Neural cell (in vitro differentiated cells): ENCODE measurements around the gene LGALS4. TPM values are rescaled to one million over a fixed set of nuclear protein-coding genes. Genes with fewer than 3 reads are reported as not detected.
"Not testable (repeated sequence)": the region's sequence is repeated elsewhere in the genome, so short reads cannot be mapped to it uniquely, and the experiment has no call there.

Source experiments
- H2AFZ ChIP-seq: fragments of 200-600, 300-800 bp; sonication (generic), shearing (Covaris generic); 2 replicates; pipeline ENCODE4 v1.6.0; 2014; ENCODE audit warnings: low read depth, mild to moderate bottlenecking, antibody characterized with exemption, low read length, moderate library complexity
- H3F3A ChIP-seq: fragments of 200-600 bp; shearing (Covaris generic); 2 replicates; pipeline ENCODE4 v1.6.1; 2016; ENCODE audit warnings: mild to moderate bottlenecking, moderate library complexity, mixed read lengths, antibody characterized with exemption, low read length; ENCODE audit not compliant: insufficient read depth, poor library complexity, severe bottlenecking
- H3K27ac ChIP-seq: fragments of 200-600, 300-800 bp; sonication (generic), shearing (Covaris generic); 2 replicates; pipeline ENCODE4 v1.5.1; 2014; ENCODE audit warnings: mild to moderate bottlenecking, low read length, moderate library complexity
- H3K27me3 ChIP-seq: fragments of 300-800, 200-600 bp; sonication (generic), shearing (Covaris generic); 2 replicates; pipeline ENCODE4 v1.6.0; 2014; ENCODE audit warnings: mild to moderate bottlenecking, low read depth, low read length, moderate library complexity; ENCODE audit not compliant: insufficient read depth
- H3K36me3 ChIP-seq: fragments of 300-800, 200-600 bp; sonication (generic), shearing (Covaris generic); 2 replicates; pipeline ENCODE4 v1.5.1; 2014; ENCODE audit warnings: mild to moderate bottlenecking, antibody characterized with exemption, low read length, moderate library complexity; ENCODE audit not compliant: insufficient read depth
- H3K4me2 ChIP-seq: fragments of 300-800, 200-600 bp; sonication (generic), shearing (Covaris generic); 2 replicates; pipeline ENCODE4 v1.6.0; 2014; ENCODE audit warnings: mild to moderate bottlenecking, low read length
- H3K4me3 ChIP-seq: fragments of 300-800, 200-600 bp; sonication (generic), shearing (Covaris generic); 2 replicates; pipeline ENCODE4 v1.5.1; 2014; ENCODE audit warnings: mild to moderate bottlenecking, low read length, moderate library complexity
- H3K79me2 ChIP-seq: fragments of 200-600 bp; shearing (Covaris generic); replicated peaks from 2 replicates; pipeline ENCODE4 v1.6.0; 2014; ENCODE audit warnings: mild to moderate bottlenecking, low read length, moderate library complexity; ENCODE audit not compliant: insufficient read depth
- H3K9ac ChIP-seq: fragments of 300-800, 200-600 bp; sonication (generic), shearing (Covaris generic); 2 replicates; pipeline ENCODE4 v1.6.1; 2016; ENCODE audit warnings: mild to moderate bottlenecking, low read length, mixed read lengths
- H3K9me2 ChIP-seq: fragments of 200-600 bp; shearing (Covaris generic); 2 replicates; pipeline ENCODE4 v1.6.1; 2016; ENCODE audit warnings: mild to moderate bottlenecking, low read length, mixed read lengths; ENCODE audit not compliant: insufficient read depth
- H3K9me3 ChIP-seq: fragments of 200-600, 300-800 bp; sonication (generic), shearing (Covaris generic); 2 replicates; pipeline ENCODE4 v1.6.1; 2016; ENCODE audit warnings: mild to moderate bottlenecking, mixed run types, low read length, moderate library complexity, mixed read lengths
- H4K20me1 ChIP-seq: fragments of 200-600 bp; shearing (Covaris generic); 2 replicates; pipeline ENCODE4 v1.6.1; 2016; ENCODE audit warnings: mild to moderate bottlenecking, mixed run types; ENCODE audit not compliant: insufficient read depth
- EP300 ChIP-seq: fragments of 450-650 bp; conservative IDR thresholded peaks from 2 replicates; pipeline ENCODE4 v1.6.1; 2014; ENCODE audit warnings: antibody characterized with exemption, mild to moderate bottlenecking, moderate library complexity; ENCODE audit not compliant: poor library complexity, severe bottlenecking
- EZH2 ChIP-seq: fragments of 200-600, 300-800 bp; shearing (Covaris generic), sonication (generic); IDR thresholded peaks from 2 replicates; pipeline ENCODE4 v1.6.1; 2014; ENCODE audit warnings: antibody characterized with exemption, low read length, borderline replicate concordance, mild to moderate bottlenecking; ENCODE audit not compliant: insufficient read depth, poor library complexity, severe bottlenecking
- MXI1 ChIP-seq: fragments of 450-650 bp; conservative IDR thresholded peaks from 2 replicates; pipeline ENCODE4 v1.6.1; 2014; ENCODE audit warnings: antibody characterized with exemption, mild to moderate bottlenecking; ENCODE audit not compliant: poor library complexity, severe bottlenecking
- POLR2AphosphoS5 ChIP-seq: IDR thresholded peaks from 2 replicates; pipeline ENCODE4 v1.6.1; 2012
- RAD21 ChIP-seq: fragments of 450-650 bp; conservative IDR thresholded peaks from 2 replicates; pipeline ENCODE4 v1.6.1; 2014; ENCODE audit warnings: antibody characterized with exemption, mild to moderate bottlenecking, moderate library complexity
- SMC3 ChIP-seq: fragments of 450-650 bp; conservative IDR thresholded peaks from 2 replicates; pipeline ENCODE4 v1.6.1; 2014; ENCODE audit warnings: antibody characterized with exemption, mild to moderate bottlenecking, moderate library complexity; ENCODE audit not compliant: poor library complexity
- polyA plus RNA-seq: library from polyadenylated mRNA; depleted of rRNA; stranded (reverse); fragments of >200 nt; gene quantifications from 2 replicates; pipeline ENCODE4 v1.2.3, GENCODE V29; 2014
- TF ChIP-seq, protein P1 (sequence below): IDR thresholded peaks from 2 replicates; pipeline ENCODE4 v1.6.1; 2012; ENCODE audit warnings: borderline replicate concordance
- TF ChIP-seq, protein P2 (sequence below): fragments of 450-650 bp; IDR thresholded peaks from 2 replicates; pipeline ENCODE4 v1.5.1; 2014; ENCODE audit warnings: antibody characterized with exemption, mild to moderate bottlenecking, moderate library complexity; ENCODE audit not compliant: poor library complexity, severe bottlenecking

LGALS4 gene
- polyA plus RNA-seq, 1 donor from 2014 or later = 1.3 TPM

DNA sequence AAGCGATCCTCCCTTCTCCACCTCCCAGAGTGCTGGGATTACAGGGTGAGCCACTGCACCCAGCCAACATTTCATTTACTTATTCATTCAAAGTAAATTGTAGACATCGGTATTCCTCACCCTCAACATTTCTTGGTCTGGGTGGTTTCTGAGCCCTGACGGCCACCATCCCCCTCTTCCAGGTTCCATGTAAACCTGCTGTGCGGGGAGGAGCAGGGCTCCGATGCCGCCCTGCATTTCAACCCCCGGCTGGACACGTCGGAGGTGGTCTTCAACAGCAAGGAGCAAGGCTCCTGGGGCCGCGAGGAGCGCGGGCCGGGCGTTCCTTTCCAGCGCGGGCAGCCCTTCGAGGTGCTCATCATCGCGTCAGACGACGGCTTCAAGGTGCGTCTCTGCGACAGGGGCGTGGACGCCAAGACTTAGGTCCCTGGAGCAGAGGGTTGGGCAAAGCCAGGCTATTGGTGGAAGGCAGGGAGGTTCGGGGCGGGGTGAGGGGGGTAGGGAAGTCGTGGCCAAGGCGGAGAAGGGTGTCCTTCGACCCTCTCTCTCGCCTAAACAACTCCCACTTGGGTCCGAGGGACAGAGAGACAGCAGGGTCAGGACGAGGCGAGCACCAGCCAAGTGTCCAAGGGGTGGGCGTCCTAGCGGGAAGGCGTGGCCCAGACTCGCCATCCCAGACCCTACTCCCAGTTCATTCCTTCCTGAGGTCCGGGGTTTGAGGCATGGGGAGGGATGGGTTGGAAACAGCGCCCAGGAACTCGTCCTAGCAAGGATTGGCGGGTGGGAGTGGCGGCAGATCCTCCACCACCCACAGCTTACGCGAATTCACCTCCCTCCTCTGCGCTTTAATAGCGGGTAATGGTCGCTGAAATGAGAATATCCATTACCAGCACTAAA is 22.0 kb downstream of the LGALS4 start:
- not testable (repeated sequence) for H3K4me3 ChIP-seq, H3K36me3 ChIP-seq, H4K20me1 ChIP-seq, H3K9me2 ChIP-seq, H3K79me2 ChIP-seq, H3F3A ChIP-seq, H3K9ac ChIP-seq, H2AFZ ChIP-seq, H3K27ac ChIP-seq, H3K9me3 ChIP-seq, H3K4me2 ChIP-seq
- peaks cover 17% of the 10 kb centered on the region for H3K27me3 ChIP-seq

DNA sequence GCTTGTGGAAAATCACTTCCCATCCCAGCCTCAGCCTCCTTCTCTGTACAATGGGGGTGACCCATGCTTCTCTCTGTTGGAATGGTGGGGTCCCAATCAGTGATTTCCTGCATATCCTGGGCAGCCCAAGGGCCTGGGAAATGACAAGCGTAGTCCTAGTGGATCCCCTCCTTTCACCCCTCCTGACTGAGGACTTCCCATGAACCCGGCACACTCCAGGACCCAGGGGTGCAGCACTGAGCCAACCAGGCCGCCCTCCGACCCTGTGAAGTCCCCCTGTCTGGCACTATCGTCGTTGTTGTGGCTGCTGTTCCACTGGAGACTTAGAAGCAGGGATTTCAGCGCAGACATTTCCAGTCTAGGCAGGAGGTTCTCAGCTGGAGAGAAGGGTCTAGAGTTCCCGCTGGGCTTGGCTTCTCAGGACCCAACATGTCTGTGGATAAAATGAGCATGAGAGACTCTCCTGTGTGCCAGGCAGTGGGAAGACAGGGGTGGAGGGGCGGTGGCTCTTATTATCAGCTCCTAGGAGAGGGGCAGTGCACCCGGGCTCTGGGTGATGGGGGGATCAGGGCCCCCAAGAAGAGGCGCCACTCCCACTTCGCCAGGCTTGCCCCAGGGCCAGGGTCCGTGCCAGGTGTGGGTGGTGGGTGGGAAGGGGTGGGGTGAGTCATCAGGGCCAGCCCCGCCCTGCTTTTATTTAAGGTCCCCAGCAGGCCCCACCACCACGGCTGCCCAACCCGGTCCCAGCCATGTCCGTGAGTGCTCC is 24.1 kb downstream of the LGALS4 start, which contains the start of gene LGALS7B:
Gene LGALS7B, plus strand, starts transcription at position 723 of the 766 bp plus-strand sequence. Its CDS starts 27 bp downstream, at position 750.
- Histone ChIP-seq H3K4me3 (no peak within 1 kb of the TSS), H3F3A (no peaks in the 10 kb centered on the region), H3K27me3 (peaks cover 14% of the 10 kb centered on the region), H3K79me2 (no peaks in the 10 kb centered on the region), H3K9ac (no peak within 1 kb of the TSS), H3K9me2 (no peaks in the 10 kb centered on the region), H2AFZ (no peak within 1 kb of the TSS), H4K20me1 (no peaks in the 10 kb centered on the region), H3K4me2 (no peak within 1 kb of the TSS), H3K9me3 (no peaks in the 10 kb centered on the region), H3K36me3 (no peaks in the 10 kb centered on the region), H3K27ac (no peak within 1 kb of the TSS)
- no peak for TF ChIP-seq EP300
- no peak for TF ChIP-seq SMC3
- no peak for TF ChIP-seq EZH2
- TF ChIP-seq MXI1 = no peak
- TF ChIP-seq RAD21 = no peak
- no peak for TF ChIP-seq POLR2AphosphoS5
- TF ChIP-seq, protein P1, sequence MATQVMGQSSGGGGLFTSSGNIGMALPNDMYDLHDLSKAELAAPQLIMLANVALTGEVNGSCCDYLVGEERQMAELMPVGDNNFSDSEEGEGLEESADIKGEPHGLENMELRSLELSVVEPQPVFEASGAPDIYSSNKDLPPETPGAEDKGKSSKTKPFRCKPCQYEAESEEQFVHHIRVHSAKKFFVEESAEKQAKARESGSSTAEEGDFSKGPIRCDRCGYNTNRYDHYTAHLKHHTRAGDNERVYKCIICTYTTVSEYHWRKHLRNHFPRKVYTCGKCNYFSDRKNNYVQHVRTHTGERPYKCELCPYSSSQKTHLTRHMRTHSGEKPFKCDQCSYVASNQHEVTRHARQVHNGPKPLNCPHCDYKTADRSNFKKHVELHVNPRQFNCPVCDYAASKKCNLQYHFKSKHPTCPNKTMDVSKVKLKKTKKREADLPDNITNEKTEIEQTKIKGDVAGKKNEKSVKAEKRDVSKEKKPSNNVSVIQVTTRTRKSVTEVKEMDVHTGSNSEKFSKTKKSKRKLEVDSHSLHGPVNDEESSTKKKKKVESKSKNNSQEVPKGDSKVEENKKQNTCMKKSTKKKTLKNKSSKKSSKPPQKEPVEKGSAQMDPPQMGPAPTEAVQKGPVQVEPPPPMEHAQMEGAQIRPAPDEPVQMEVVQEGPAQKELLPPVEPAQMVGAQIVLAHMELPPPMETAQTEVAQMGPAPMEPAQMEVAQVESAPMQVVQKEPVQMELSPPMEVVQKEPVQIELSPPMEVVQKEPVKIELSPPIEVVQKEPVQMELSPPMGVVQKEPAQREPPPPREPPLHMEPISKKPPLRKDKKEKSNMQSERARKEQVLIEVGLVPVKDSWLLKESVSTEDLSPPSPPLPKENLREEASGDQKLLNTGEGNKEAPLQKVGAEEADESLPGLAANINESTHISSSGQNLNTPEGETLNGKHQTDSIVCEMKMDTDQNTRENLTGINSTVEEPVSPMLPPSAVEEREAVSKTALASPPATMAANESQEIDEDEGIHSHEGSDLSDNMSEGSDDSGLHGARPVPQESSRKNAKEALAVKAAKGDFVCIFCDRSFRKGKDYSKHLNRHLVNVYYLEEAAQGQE = no peak
- TF ChIP-seq, protein P2, sequence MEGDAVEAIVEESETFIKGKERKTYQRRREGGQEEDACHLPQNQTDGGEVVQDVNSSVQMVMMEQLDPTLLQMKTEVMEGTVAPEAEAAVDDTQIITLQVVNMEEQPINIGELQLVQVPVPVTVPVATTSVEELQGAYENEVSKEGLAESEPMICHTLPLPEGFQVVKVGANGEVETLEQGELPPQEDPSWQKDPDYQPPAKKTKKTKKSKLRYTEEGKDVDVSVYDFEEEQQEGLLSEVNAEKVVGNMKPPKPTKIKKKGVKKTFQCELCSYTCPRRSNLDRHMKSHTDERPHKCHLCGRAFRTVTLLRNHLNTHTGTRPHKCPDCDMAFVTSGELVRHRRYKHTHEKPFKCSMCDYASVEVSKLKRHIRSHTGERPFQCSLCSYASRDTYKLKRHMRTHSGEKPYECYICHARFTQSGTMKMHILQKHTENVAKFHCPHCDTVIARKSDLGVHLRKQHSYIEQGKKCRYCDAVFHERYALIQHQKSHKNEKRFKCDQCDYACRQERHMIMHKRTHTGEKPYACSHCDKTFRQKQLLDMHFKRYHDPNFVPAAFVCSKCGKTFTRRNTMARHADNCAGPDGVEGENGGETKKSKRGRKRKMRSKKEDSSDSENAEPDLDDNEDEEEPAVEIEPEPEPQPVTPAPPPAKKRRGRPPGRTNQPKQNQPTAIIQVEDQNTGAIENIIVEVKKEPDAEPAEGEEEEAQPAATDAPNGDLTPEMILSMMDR = no peak
